ENCODE measurements around the gene COPS7A. TPM values are rescaled to one million over a fixed set of nuclear protein-coding genes. Genes with fewer than 3 reads are reported as not detected.

COPS7A gene
- total and polyA plus RNA-seq, 9 of the 15 experiments (the other 6 are each of a cell fraction or from before 2014, with no cell fraction given), result 12.7 to 36.0 (median 24.3) TPM

DNA sequence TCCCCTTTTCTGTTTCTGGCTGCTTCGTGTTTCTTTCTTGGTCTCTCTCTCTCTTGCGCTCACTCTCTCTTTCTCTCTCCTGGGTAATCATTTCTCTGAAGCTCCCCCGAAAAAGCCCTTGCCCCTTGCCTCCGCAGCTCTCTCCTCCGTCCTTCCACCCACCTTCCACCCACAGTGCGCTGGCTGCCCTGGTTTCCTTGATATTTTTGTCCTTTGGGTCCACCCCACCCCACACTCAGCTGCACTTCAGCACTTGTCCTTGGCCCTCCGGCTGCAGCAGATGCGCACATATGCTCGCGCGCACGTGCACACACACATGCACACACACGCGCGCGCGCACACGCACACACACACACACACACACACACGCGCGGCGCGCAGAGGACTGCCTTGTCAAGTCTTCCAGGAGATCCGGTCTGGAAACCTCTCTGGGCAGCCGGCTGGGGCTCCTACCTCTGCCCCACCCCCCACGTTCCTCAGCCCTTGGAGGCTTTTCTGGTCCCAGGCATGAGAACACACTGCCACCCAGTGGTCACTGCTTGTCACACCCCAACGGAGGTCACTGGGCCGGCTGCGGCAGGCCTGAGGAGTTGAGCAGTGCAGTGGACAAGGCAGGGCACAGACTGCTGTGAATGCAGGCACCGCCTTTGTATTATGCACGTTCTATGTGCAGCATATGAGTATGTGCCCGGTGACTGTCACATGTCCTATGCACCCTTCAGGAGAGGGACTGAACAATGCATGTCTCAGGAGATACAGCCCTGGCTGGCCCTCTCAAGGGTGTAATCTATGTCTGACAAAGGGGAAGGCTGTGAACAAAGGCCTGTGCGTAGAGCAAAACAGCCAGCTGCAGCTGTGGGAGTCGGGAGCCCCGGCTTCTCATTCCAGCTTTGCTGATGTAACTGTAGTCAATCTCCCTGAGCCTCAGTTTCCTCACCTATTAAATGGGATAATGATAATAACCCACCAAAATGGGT is 55.0 kb downstream of the COPS7A start (continued):
- TF ChIP-seq ZNF24 (IDR thresholded peaks at IDR 0.05) (no peak), MAFG (tag; conservative IDR thresholded peaks at IDR 0.05) (no peak), KLF13 (tag; IDR thresholded peaks at IDR 0.05; ENCODE audit: borderline replicate concordance, low read depth) (0 out of 2 replicates have a peak, but pooled peaks have one; percentile 67), SMAD3 (CRISPR knock-in tag; conservative IDR thresholded peaks at IDR 0.05) (no peak), ZFP30 (CRISPR knock-in tag; IDR thresholded peaks at IDR 0.05; ENCODE audit: borderline replicate concordance) (no peak)
- TF ChIP-seq, protein P1, sequence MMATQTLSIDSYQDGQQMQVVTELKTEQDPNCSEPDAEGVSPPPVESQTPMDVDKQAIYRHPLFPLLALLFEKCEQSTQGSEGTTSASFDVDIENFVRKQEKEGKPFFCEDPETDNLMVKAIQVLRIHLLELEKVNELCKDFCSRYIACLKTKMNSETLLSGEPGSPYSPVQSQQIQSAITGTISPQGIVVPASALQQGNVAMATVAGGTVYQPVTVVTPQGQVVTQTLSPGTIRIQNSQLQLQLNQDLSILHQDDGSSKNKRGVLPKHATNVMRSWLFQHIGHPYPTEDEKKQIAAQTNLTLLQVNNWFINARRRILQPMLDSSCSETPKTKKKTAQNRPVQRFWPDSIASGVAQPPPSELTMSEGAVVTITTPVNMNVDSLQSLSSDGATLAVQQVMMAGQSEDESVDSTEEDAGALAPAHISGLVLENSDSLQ (IDR thresholded peaks at IDR 0.05), result no peak
- TF ChIP-seq, protein P2, sequence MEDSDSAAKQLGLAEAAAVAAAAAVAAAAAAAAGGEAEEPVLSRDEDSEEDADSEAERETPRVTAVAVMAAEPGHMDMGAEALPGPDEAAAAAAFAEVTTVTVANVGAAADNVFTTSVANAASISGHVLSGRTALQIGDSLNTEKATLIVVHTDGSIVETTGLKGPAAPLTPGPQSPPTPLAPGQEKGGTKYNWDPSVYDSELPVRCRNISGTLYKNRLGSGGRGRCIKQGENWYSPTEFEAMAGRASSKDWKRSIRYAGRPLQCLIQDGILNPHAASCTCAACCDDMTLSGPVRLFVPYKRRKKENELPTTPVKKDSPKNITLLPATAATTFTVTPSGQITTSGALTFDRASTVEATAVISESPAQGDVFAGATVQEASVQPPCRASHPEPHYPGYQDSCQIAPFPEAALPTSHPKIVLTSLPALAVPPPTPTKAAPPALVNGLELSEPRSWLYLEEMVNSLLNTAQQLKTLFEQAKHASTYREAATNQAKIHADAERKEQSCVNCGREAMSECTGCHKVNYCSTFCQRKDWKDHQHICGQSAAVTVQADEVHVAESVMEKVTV (CRISPR knock-in tag; IDR thresholded peaks at IDR 0.05), result peak; percentile 89
- TF ChIP-seq, protein P3, sequence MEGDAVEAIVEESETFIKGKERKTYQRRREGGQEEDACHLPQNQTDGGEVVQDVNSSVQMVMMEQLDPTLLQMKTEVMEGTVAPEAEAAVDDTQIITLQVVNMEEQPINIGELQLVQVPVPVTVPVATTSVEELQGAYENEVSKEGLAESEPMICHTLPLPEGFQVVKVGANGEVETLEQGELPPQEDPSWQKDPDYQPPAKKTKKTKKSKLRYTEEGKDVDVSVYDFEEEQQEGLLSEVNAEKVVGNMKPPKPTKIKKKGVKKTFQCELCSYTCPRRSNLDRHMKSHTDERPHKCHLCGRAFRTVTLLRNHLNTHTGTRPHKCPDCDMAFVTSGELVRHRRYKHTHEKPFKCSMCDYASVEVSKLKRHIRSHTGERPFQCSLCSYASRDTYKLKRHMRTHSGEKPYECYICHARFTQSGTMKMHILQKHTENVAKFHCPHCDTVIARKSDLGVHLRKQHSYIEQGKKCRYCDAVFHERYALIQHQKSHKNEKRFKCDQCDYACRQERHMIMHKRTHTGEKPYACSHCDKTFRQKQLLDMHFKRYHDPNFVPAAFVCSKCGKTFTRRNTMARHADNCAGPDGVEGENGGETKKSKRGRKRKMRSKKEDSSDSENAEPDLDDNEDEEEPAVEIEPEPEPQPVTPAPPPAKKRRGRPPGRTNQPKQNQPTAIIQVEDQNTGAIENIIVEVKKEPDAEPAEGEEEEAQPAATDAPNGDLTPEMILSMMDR (IDR thresholded peaks at IDR 0.05 in 2 of 3, conservative IDR thresholded peaks at IDR 0.05 in 1 of 3; ENCODE audit: insufficient read depth in 2 of 3, low read depth in 1 of 3, low read length in 3 of 3), result peak; percentile 87 to 89 (median 89)
- TF ChIP-seq, protein P4, sequence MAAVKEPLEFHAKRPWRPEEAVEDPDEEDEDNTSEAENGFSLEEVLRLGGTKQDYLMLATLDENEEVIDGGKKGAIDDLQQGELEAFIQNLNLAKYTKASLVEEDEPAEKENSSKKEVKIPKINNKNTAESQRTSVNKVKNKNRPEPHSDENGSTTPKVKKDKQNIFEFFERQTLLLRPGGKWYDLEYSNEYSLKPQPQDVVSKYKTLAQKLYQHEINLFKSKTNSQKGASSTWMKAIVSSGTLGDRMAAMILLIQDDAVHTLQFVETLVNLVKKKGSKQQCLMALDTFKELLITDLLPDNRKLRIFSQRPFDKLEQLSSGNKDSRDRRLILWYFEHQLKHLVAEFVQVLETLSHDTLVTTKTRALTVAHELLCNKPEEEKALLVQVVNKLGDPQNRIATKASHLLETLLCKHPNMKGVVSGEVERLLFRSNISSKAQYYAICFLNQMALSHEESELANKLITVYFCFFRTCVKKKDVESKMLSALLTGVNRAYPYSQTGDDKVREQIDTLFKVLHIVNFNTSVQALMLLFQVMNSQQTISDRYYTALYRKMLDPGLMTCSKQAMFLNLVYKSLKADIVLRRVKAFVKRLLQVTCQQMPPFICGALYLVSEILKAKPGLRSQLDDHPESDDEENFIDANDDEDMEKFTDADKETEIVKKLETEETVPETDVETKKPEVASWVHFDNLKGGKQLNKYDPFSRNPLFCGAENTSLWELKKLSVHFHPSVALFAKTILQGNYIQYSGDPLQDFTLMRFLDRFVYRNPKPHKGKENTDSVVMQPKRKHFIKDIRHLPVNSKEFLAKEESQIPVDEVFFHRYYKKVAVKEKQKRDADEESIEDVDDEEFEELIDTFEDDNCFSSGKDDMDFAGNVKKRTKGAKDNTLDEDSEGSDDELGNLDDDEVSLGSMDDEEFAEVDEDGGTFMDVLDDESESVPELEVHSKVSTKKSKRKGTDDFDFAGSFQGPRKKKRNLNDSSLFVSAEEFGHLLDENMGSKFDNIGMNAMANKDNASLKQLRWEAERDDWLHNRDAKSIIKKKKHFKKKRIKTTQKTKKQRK (IDR thresholded peaks at IDR 0.05; ENCODE audit: borderline replicate concordance, low read depth, low read length), result no peak
- TF ChIP-seq, protein P5, sequence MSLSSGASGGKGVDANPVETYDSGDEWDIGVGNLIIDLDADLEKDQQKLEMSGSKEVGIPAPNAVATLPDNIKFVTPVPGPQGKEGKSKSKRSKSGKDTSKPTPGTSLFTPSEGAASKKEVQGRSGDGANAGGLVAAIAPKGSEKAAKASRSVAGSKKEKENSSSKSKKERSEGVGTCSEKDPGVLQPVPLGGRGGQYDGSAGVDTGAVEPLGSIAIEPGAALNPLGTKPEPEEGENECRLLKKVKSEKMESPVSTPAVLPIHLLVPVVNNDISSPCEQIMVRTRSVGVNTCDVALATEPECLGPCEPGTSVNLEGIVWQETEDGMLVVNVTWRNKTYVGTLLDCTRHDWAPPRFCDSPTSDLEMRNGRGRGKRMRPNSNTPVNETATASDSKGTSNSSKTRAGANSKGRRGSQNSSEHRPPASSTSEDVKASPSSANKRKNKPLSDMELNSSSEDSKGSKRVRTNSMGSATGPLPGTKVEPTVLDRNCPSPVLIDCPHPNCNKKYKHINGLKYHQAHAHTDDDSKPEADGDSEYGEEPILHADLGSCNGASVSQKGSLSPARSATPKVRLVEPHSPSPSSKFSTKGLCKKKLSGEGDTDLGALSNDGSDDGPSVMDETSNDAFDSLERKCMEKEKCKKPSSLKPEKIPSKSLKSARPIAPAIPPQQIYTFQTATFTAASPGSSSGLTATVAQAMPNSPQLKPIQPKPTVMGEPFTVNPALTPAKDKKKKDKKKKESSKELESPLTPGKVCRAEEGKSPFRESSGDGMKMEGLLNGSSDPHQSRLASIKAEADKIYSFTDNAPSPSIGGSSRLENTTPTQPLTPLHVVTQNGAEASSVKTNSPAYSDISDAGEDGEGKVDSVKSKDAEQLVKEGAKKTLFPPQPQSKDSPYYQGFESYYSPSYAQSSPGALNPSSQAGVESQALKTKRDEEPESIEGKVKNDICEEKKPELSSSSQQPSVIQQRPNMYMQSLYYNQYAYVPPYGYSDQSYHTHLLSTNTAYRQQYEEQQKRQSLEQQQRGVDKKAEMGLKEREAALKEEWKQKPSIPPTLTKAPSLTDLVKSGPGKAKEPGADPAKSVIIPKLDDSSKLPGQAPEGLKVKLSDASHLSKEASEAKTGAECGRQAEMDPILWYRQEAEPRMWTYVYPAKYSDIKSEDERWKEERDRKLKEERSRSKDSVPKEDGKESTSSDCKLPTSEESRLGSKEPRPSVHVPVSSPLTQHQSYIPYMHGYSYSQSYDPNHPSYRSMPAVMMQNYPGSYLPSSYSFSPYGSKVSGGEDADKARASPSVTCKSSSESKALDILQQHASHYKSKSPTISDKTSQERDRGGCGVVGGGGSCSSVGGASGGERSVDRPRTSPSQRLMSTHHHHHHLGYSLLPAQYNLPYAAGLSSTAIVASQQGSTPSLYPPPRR (CRISPR knock-in tag; IDR thresholded peaks at IDR 0.05; ENCODE audit: borderline replicate concordance), result no peak

Measured in K562 (cell line).